K562 (cell line): ENCODE results near the gene KCTD7. TPM values are rescaled to one million over a fixed set of nuclear protein-coding genes. Genes with fewer than 3 reads are reported as not detected.
"Not testable (repeated sequence)": the region's sequence is repeated elsewhere in the genome, so short reads cannot be mapped to it uniquely, and the experiment has no call there.

Experiments
- ATAC-seq: fragments of 200-7000 bp; cut with Tn5 transposase; 3 replicates; pipeline ENCODE4 v1.9.1; 2020; ENCODE audit warnings: moderate library complexity
- BruUV-seq: library from RNA; stranded (reverse); fragments of 400-500 nt; replicated peaks from 2 replicates; lab custom pipeline; 2021; lab: Mats Ljungman, UMichigan
- CTCF ChIA-PET: fragments of 300-600 bp; formaldehyde crosslinking; extraction: SDS; loops from one replicate; lab custom pipeline; 2021; ENCODE audit warnings: low intra/inter-chr PET ratio; lab: Yijun Ruan, JAX
- POLR2A ChIA-PET: fragments of 300-600, 350-650 bp; sonication (Branson Sonifier 250); formaldehyde crosslinking; extraction: SDS; loops from one replicate; lab custom pipeline; 2021; ENCODE audit warnings: antibody characterized with exemption, inconsistent platforms; lab: Yijun Ruan, JAX
- DNase-seq, 4 experiments: peaks; one replicate each; pipeline versions ENCODE4 v3.0.0 to v3.0.0-alpha.2; 2011 to 2018; ENCODE audit warnings: low spot score in 3 of 4, mixed read lengths in 3 of 4; ENCODE audit errors: extremely low read depth in 1 of 4
- FAIRE-seq: peaks from 2 replicates; lab custom pipeline; 2011; peaks lifted over from hg19 to GRCh38; lab: Jason Lieb, UNC
- H2AFZ ChIP-seq: 2 replicates; pipeline ENCODE4 v1.6.0; 2011; ENCODE audit warnings: low read depth, low read length, control low read depth, inconsistent platforms
- H3K27ac ChIP-seq: fragments of 200-600 bp; 3 replicates; pipeline ENCODE4 v1.8.0; 2011; ENCODE audit warnings: low read depth, mild to moderate bottlenecking, control low read depth, inconsistent platforms, low read length, moderate library complexity, mixed read lengths; ENCODE audit errors: extremely low read depth
- H3K27me3 ChIP-seq, 2 experiments: fragments of 300-600 bp in 1 of 2; 2 replicates in 1 of 2; 3 replicates in 1 of 2; pipeline versions ENCODE4 v1.6.0 to v1.8.0; 2011; ENCODE audit warnings: inconsistent platforms in 2 of 2, low read length in 2 of 2, mild to moderate bottlenecking in 1 of 2, mixed read lengths in 1 of 2, moderate library complexity in 1 of 2; ENCODE audit not compliant: control insufficient read depth in 2 of 2, insufficient read depth in 2 of 2
- H3K36me3 ChIP-seq: fragments of 300-600 bp; 3 replicates; pipeline ENCODE4 v1.8.0; 2011; ENCODE audit warnings: mild to moderate bottlenecking, low read length, inconsistent platforms; ENCODE audit not compliant: control insufficient read depth, insufficient read depth
- H3K4me1 ChIP-seq, 2 experiments: fragments of 200-600 bp in 1 of 2; replicated peaks in 1 of 2; 2 replicates in 1 of 2; 3 replicates in 1 of 2; pipeline versions ENCODE4 v1.5.1 to v1.8.0; 2011; ENCODE audit warnings: inconsistent platforms in 2 of 2, low read length in 2 of 2, mild to moderate bottlenecking in 1 of 2, mixed read lengths in 1 of 2, moderate library complexity in 1 of 2; ENCODE audit not compliant: control insufficient read depth in 2 of 2, insufficient read depth in 2 of 2
- H3K4me2 ChIP-seq: 2 replicates; pipeline ENCODE4 v1.6.1; 2011; ENCODE audit warnings: low read length, control low read depth, inconsistent platforms, mixed read lengths; ENCODE audit not compliant: insufficient read depth
- H3K4me3 ChIP-seq: fragments of 200-600 bp; sonication (generic), shearing (Covaris generic); 2 replicates; pipeline ENCODE4 v1.5.1; 2016; ENCODE audit warnings: control low read depth, inconsistent platforms
- H3K79me2 ChIP-seq: fragments of 200-600 bp; 3 replicates; pipeline ENCODE4 v1.8.0; 2011; ENCODE audit warnings: low read length, inconsistent platforms; ENCODE audit not compliant: control insufficient read depth, insufficient read depth
- H3K9ac ChIP-seq, 2 experiments: 2 replicates each; pipeline versions ENCODE4 v1.6.0 to v1.6.1; 2011; ENCODE audit warnings: low read depth in 2 of 2, low read length in 2 of 2, control low read depth in 1 of 2, inconsistent platforms in 1 of 2, mild to moderate bottlenecking in 1 of 2, mixed read lengths in 1 of 2; ENCODE audit not compliant: insufficient read depth in 1 of 2
- H3K9me1 ChIP-seq: one replicate; pipeline ENCODE4 v1.6.0; 2011; ENCODE audit warnings: inconsistent platforms, mild to moderate bottlenecking, low read length, moderate library complexity; ENCODE audit not compliant: control insufficient read depth, insufficient read depth
- H3K9me3 ChIP-seq: replicated peaks from 2 replicates; pipeline ENCODE4 v1.5.1; 2011; ENCODE audit warnings: low read depth, low read length, inconsistent platforms; ENCODE audit not compliant: control insufficient read depth, insufficient read depth
- H4K20me1 ChIP-seq: replicated peaks from 2 replicates; pipeline ENCODE4 v1.6.1; 2011; ENCODE audit warnings: low read length, inconsistent platforms, mixed read lengths; ENCODE audit not compliant: control insufficient read depth, insufficient read depth
- JUND ChIP-seq, 2 experiments: IDR thresholded peaks; 2 replicates in 1 of 2; 3 replicates in 1 of 2; pipeline ENCODE4 v1.6.1; 2011; ENCODE audit warnings: borderline replicate concordance in 2 of 2, low read depth in 2 of 2, low read length in 2 of 2, improper control_type of control experiment in 1 of 2, missing biosample characterization in 1 of 2, missing genetic modification characterization in 1 of 2, missing genetic modification reagents in 1 of 2
- NBN ChIP-seq: fragments of 450-650 bp; IDR thresholded peaks from 2 replicates; pipeline ENCODE4 v1.6.1; 2016; ENCODE audit warnings: low read depth, mild to moderate bottlenecking
- XRCC4 ChIP-seq: IDR thresholded peaks from one replicate; pipeline ENCODE4 v1.6.1; 2011; ENCODE audit not compliant: insufficient read depth, insufficient read length; ENCODE audit errors: extremely low read depth
- ZBTB33 ChIP-seq: sonication (generic); formaldehyde crosslinking; IDR thresholded peaks from 2 replicates; pipeline ENCODE4 v1.8.1; 2023; ENCODE audit warnings: mild to moderate bottlenecking, missing genetic modification reagents
- WGBS: fragments of 100-300 bp; shearing (Covaris generic); methylation state at CpG from one replicate; pipeline ENCODE4 v1.1.6; 2016; ENCODE audit warnings: low coverage, mixed read lengths; ENCODE audit not compliant: insufficient coverage; ENCODE audit errors: missing lambda C conversion rate; 5-methylcytosine and 5-hydroxymethylcytosine counted together
- in situ Hi-C: fragments of 300-500 bp; cut with MboI; formaldehyde crosslinking; loops from 4 replicates; pipeline ENCODE4 v1.15.0; 2018; ENCODE audit warnings: inconsistent platforms, mixed read lengths
- intact Hi-C: fragments of 100-400 bp; cut with micrococcal nuclease; formaldehyde crosslinking; loops from 2 replicates; pipeline ENCODE4 v1.14.2; 2022
- polyA plus RNA-seq, 8 experiments: library from polyadenylated mRNA; depleted of rRNA in 4 of 8; stranded (reverse) in 5 of 8; unstranded in 3 of 8; fragments of >200 nt; fragmentation: Nextera tagmentation in 2 of 8; fragmentation: Illumina TruSeq in 1 of 8; extraction: Ambion mirVana in 2 of 8; extraction: Trizol in 1 of 8; gene quantifications; 2 replicates each; pipeline versions ENCODE4 v1.2.1 to v1.2.3, GENCODE V29; 2011 to 2014; ENCODE audit warnings: inconsistent platforms in 1 of 8, missing spikeins in 1 of 8
- total RNA-seq, 7 experiments: library from RNA; depleted of rRNA in 6 of 7; stranded (reverse); fragments of >200 nt in 6 of 7; fragmentation: Illumina TruSeq in 2 of 7; extraction: Trizol in 2 of 7; gene quantifications; 2 replicates each; pipeline versions ENCODE4 v1.2.1 to v1.2.3, GENCODE V29; 2011 to 2021; ENCODE audit warnings: low replicate concordance in 1 of 7

Gene KCTD7
- total and polyA plus RNA-seq, 9 of the 15 experiments (the other 6 are each of a cell fraction or from before 2014, with no cell fraction given): 1.5 to 26.0 (median 9.0) TPM

- TF ChIP-seq ZBTB33: no peak
- no peak for TF ChIP-seq JUND (IDR thresholded peaks at IDR 0.05; ENCODE audit: borderline replicate concordance, low read depth, low read length)
- no peak; the same call in 2 of the 3 replicates for TF ChIP-seq JUND (tag; IDR thresholded peaks at IDR 0.05; ENCODE audit: borderline replicate concordance, low read depth, low read length)
- no peak for TF ChIP-seq XRCC4
- TF ChIP-seq NBN: 0 out of 2 replicates have a peak, but pooled peaks have one; percentile 66
- TF ChIP-seq, all 486 proteins: peak for 152
These were observed at the start of gene KCTD7 (continued) for GRCh38 chr7:66628361-66629221.

GRCh38 chr7:66580380-66580779 lies 48.3 kb upstream of the KCTD7 start:
- no CpG with 5 or more reads among the region's 1 CpG for WGBS

More at GRCh38 chr7:66580380-66580779, 48.3 kb upstream of the KCTD7 start:
- H3K9me3 ChIP-seq, H3K4me1 ChIP-seq, intact Hi-C loops, H3K4me3 ChIP-seq, H3K27me3 ChIP-seq, H3K4me2 ChIP-seq, H3K9me1 ChIP-seq, CTCF ChIA-PET, DNase-seq, ATAC-seq, H2AFZ ChIP-seq, BruUV-seq, H3K9ac ChIP-seq, in situ Hi-C loops, FAIRE-seq, H3K27ac ChIP-seq, H4K20me1 ChIP-seq: not testable (repeated sequence)
- POLR2A ChIA-PET: interaction anchor here (0.6 to 0.7 kb wide), 3 partner anchors 24 to 73 kb away, joined by 3 read pairs; no protein-coding TSS in a partner anchor
- peaks cover 87% of the 10 kb centered on the region for H3K79me2 ChIP-seq
- peaks cover 60% of the 10 kb centered on the region for H3K36me3 ChIP-seq
